WI38 (cell line): ENCODE data around the gene EEF1A2.

Experiments used
- H3K4me3 ChIP-seq: 2 replicates; pipeline ENCODE4 v1.5.1; 2011; ENCODE audit warnings: low read depth, mild to moderate bottlenecking, control low read depth, low read length
- TF ChIP-seq, protein P1 (sequence below): IDR thresholded peaks from 2 replicates; pipeline ENCODE4 v1.5.1; 2012; ENCODE audit warnings: low read depth, mild to moderate bottlenecking, control low read depth, low read length

The EEF1A2 gene

DNA sequence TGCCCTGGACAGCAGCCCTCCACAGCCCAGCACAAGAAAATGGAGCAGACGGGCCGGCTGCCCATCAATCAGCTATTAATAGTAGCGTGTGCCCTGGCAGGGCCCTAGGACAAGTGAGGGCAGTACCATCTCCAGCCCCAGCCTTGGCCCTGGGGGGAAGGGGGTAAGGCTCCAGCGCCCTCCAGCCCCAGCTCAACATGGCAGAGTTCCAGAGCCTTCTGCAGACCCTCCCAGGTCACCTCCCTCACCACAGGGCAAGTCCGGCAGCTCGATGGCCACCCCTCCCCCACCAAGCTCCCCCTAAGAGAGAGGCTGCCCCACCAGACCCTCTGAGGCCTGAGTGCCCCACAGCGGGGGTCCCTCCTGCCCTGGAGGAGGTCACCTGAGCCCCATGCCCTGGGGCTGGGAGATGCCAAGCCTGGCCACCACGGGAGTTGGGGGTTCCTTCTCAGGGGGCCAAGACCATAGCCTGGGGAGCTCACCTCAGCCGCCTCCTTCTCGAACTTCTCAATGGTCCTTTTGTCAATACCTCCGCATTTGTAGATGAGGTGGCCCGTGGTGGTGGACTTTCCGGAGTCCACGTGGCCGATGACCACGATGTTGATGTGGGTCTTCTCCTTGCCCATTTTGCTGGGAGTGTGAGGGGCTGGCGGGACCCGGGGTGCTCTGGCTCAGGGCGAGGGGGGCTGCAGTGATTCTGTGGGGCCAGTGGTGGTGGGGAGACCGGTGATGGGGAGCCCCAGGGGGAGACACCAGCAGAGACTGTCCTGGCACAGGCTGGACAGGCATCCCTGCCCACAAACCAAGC lies 1.5 kb downstream of the EEF1A2 start:
- no peak overlapping the region for H3K4me3 ChIP-seq
- TF ChIP-seq, protein P1, sequence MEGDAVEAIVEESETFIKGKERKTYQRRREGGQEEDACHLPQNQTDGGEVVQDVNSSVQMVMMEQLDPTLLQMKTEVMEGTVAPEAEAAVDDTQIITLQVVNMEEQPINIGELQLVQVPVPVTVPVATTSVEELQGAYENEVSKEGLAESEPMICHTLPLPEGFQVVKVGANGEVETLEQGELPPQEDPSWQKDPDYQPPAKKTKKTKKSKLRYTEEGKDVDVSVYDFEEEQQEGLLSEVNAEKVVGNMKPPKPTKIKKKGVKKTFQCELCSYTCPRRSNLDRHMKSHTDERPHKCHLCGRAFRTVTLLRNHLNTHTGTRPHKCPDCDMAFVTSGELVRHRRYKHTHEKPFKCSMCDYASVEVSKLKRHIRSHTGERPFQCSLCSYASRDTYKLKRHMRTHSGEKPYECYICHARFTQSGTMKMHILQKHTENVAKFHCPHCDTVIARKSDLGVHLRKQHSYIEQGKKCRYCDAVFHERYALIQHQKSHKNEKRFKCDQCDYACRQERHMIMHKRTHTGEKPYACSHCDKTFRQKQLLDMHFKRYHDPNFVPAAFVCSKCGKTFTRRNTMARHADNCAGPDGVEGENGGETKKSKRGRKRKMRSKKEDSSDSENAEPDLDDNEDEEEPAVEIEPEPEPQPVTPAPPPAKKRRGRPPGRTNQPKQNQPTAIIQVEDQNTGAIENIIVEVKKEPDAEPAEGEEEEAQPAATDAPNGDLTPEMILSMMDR = no peak

DNA sequence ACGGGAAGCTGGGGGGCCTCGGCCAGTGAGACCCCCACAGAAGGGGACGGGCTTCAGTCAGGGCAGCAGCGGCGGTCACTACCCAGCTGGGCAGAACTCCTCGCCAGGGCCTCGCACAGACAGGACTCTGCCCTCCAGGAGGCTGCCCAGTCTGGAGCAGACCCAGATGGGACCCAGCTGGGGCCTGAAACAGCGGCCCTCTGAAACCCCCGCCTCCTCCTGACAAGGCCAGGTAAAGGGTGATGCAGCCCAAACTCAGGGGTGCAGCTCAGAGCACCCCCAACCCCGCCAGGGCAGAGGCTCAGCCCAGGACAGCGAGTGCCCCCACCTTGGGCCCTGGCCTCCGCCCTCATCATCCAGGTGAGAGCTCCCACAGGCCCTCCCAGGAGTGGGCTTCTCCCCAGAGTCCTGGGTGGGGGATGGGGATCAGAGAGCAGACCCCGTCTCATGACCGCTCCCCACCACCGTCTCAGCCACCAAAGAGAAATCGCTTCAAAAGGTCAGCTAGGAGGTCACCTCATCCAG lies 2.2 kb downstream of the EEF1A2 start:
- H3K4me3 ChIP-seq = no peak overlapping the region; the same call in 1 of the 2 replicates
- TF ChIP-seq, protein P1 = no peak

- H3K4me3 ChIP-seq = no peak overlapping the region; the same call in 1 of the 2 replicates
- TF ChIP-seq, protein P1 = peak; percentile 93
Observed at GRCh38 chr20:63495741-63496595, 2.9 kb downstream of the EEF1A2 start.

DNA sequence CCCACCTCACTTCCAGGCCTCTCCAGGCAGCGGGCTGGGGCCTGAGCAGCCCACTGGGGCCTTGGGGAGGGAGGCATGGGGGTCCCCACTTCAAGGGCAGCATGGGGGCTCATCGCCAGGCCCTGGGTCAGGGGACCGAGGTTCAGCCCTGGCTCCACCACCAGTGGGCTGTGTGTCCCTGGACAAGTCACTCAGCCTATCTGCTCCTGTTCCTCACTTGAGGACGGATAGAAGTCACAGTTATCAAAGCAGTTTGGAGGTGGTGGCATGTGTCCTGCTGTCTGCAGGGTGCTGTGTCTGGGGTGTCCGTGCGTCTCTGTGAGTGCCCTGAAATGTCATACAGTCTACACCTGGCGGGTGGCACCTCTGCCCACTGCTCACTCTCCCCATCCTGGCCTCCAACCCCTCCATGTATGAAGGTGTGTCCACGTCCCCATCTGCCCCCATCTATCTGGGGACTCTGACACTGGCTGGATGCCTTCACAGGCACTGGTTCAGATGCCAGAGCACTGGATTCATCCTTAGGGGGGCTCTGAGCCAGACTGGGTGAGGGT lies 3.6 kb downstream of the EEF1A2 start:
- TF ChIP-seq, protein P1 = no peak

GRCh38 chr20:63494420-63495166 lies 4.3 kb downstream of the EEF1A2 start:
- TF ChIP-seq, protein P1 = no peak
- H3K4me3 ChIP-seq = no peak overlapping the region

More for the DNA sequence above, 3.6 kb downstream of the EEF1A2 start:
- no peak overlapping the region for H3K4me3 ChIP-seq

GRCh38 chr20:63494084-63494419 lies 4.8 kb downstream of the EEF1A2 start:
- no peak overlapping the region for H3K4me3 ChIP-seq
- TF ChIP-seq, protein P1 = no peak
